Activated CD4-positive, alpha-beta memory T cell treated with anti-CD3 and anti-CD28 coated beads, Interleukin-2, amount 10 ng/mL, durations not matched to agents 7 days and 5 days (primary cell): ENCODE data around the gene SNRNP200. TPM values are rescaled to one million over a fixed set of nuclear protein-coding genes. Genes with fewer than 3 reads are reported as not detected.

ENCODE experiments used
- CTCF ChIA-PET: fragments of 350-600 bp; sonication (Branson Sonifier 250); formaldehyde crosslinking; loops from one replicate; lab custom pipeline; 2021; ENCODE audit warnings: antibody characterized with exemption, inconsistent platforms; lab: Charles Lee
- POLR2A ChIA-PET: fragments of 350-600 bp; sonication (Branson Sonifier 250); formaldehyde crosslinking; loops from one replicate; lab custom pipeline; 2021; ENCODE audit warnings: antibody characterized with exemption; lab: Charles Lee
- DNase-seq: peaks from one replicate; pipeline ENCODE4 v3.0.0-alpha.2; 2020
- H3K27ac Mint-ChIP-seq: one replicate; pipeline ENCODE4 v1.8.0; 2021; ENCODE audit warnings: mild to moderate bottlenecking, mixed read lengths
- H3K27me3 Mint-ChIP-seq: one replicate; pipeline ENCODE4 v1.8.0; 2021; ENCODE audit warnings: mixed read lengths
- H3K36me3 Mint-ChIP-seq: one replicate; pipeline ENCODE4 v1.8.0; 2021; ENCODE audit warnings: low read depth, mixed read lengths
- H3K4me1 Mint-ChIP-seq: one replicate; pipeline ENCODE4 v1.8.0; 2021; ENCODE audit warnings: mixed read lengths
- H3K4me3 Mint-ChIP-seq: one replicate; pipeline ENCODE4 v1.8.0; 2021; ENCODE audit warnings: mild to moderate bottlenecking, mixed read lengths
- H3K9me3 Mint-ChIP-seq: one replicate; pipeline ENCODE4 v1.8.0; 2021; ENCODE audit warnings: mixed read lengths
- total RNA-seq, 2 experiments: library from RNA; stranded (reverse); gene quantifications; one replicate each; pipeline ENCODE4 v1.2.3, GENCODE V29; 2021

SNRNP200 gene
- total RNA-seq, 2 experiments from 2014 or later: 149 to 156 TPM

GRCh38 chr2:96325041-96325883, 19.9 kb upstream of the SNRNP200 start, which contains the start of gene ITPRIPL1:
Gene ITPRIPL1 (plus strand): TSS chr2:96325317. CDS start chr2:96325840, 523 bp downstream.
- peak; percentile 43 for DNase-seq
- Mint-ChIP-seq H3K4me1 (peaks cover 68% of the 10 kb centered on the region), H3K9me3 (no peaks in the 10 kb centered on the region), H3K27ac (peak within 1 kb of the TSS; percentile 90), H3K4me3 (peak within 1 kb of the TSS; percentile 89), H3K36me3 (peaks cover 49% of the 10 kb centered on the region), H3K27me3 (no peaks in the 10 kb centered on the region)
- POLR2A ChIA-PET: interaction anchor here (0.6 to 11.7 kb wide), 10 partner anchors 9 to 213 kb away, joined by 3 to 422 read pairs (median 4); partner anchors contain the start of genes ARID5A, NCAPH, SNRNP200 and STARD7
- CTCF ChIA-PET: interaction anchor here (0.7 to 3.5 kb wide), 9 partner anchors 10 to 212 kb away, joined by 3 to 28 read pairs (median 3); partner anchors contain the start of gene NCAPH

- CTCF ChIA-PET: interaction anchor here (0.7 to 3.5 kb wide), 7 partner anchors 11 to 212 kb away, joined by 3 to 28 read pairs (median 4); partner anchors contain the start of gene NCAPH
- H3K4me3 Mint-ChIP-seq: peak overlapping the region; percentile 89
- no peaks in the 10 kb centered on the region for H3K9me3 Mint-ChIP-seq
- POLR2A ChIA-PET: interaction anchor here (0.8 to 11.7 kb wide), 7 partner anchors 8 to 213 kb away, joined by 3 to 422 read pairs (median 13); partner anchors contain the start of genes ARID5A, NCAPH, SNRNP200 and STARD7
- peaks cover 72% of the 10 kb centered on the region for H3K4me1 Mint-ChIP-seq
- peak overlapping the region; percentile 90 for H3K27ac Mint-ChIP-seq
- DNase-seq: peak; percentile 42
- peaks cover 49% of the 10 kb centered on the region for H3K36me3 Mint-ChIP-seq
- no peaks in the 10 kb centered on the region for H3K27me3 Mint-ChIP-seq
Measured at GRCh38 chr2:96324721-96325040, 19.3 kb upstream of the SNRNP200 start.

GRCh38 chr2:96323849-96324248, 18.5 kb upstream of the SNRNP200 start:
- CTCF ChIA-PET: interaction anchor here (1.0 to 3.5 kb wide), 6 partner anchors 12 to 213 kb away, joined by 3 to 28 read pairs (median 4); partner anchors contain the start of gene NCAPH
- no peaks in the 10 kb centered on the region for H3K9me3 Mint-ChIP-seq
- no peak for DNase-seq
- H3K27me3 Mint-ChIP-seq: no peaks in the 10 kb centered on the region
- H3K27ac Mint-ChIP-seq: peak overlapping the region; percentile 90
- H3K36me3 Mint-ChIP-seq: peaks cover 47% of the 10 kb centered on the region
- peaks cover 71% of the 10 kb centered on the region for H3K4me1 Mint-ChIP-seq
- POLR2A ChIA-PET: interaction anchor here (1.7 to 11.7 kb wide), 3 partner anchors 14 to 162 kb away, joined by 5 to 422 read pairs (median 244); partner anchors contain the start of genes NCAPH and SNRNP200
- H3K4me3 Mint-ChIP-seq: peak overlapping the region; percentile 89

- Mint-ChIP-seq H3K27ac (peak overlapping the region; percentile 84), H3K4me1 (peaks cover 70% of the 10 kb centered on the region), H3K4me3 (peak overlapping the region; percentile 80), H3K36me3 (peaks cover 32% of the 10 kb centered on the region), H3K9me3 (no peaks in the 10 kb centered on the region), H3K27me3 (no peaks in the 10 kb centered on the region)
- CTCF ChIA-PET: interaction anchor here (0.6 to 3.9 kb wide), 12 partner anchors 11 to 233 kb away, joined by 3 to 14 read pairs (median 3); partner anchors contain the start of genes NCAPH and SNRNP200
- POLR2A ChIA-PET: interaction anchor here (1.0 to 11.7 kb wide), 11 partner anchors 12 to 316 kb away, joined by 3 to 422 read pairs (median 13); partner anchors contain the start of genes ARID5A, CIAO1, NCAPH and SNRNP200
- peak; percentile 46 for DNase-seq
Measured at GRCh38 chr2:96320728-96321622, 15.6 kb upstream of the SNRNP200 start.

- Mint-ChIP-seq H3K27ac (peak overlapping the region; percentile 84), H3K9me3 (no peaks in the 10 kb centered on the region), H3K27me3 (no peaks in the 10 kb centered on the region), H3K4me3 (peak overlapping the region; percentile 80), H3K36me3 (peaks cover 32% of the 10 kb centered on the region), H3K4me1 (peaks cover 72% of the 10 kb centered on the region)
- CTCF ChIA-PET: interaction anchor here (0.8 to 3.9 kb wide), 12 partner anchors 10 to 548 kb away, joined by 3 to 14 read pairs (median 3); partner anchors contain the start of genes NCAPH and SNRNP200
- no peak for DNase-seq
- POLR2A ChIA-PET: interaction anchor here (1.0 to 11.7 kb wide), 10 partner anchors 12 to 317 kb away, joined by 3 to 422 read pairs (median 14); partner anchors contain the start of genes ARID5A, CIAO1, NCAPH and SNRNP200
Measured at GRCh38 chr2:96320326-96320725, 15.0 kb upstream of the SNRNP200 start.

- H3K27me3 Mint-ChIP-seq: no peaks in the 10 kb centered on the region
- ChIA-PET CTCF (interaction anchor here (0.9 to 3.9 kb wide), 6 partner anchors 12 to 549 kb away, joined by 3 to 14 read pairs (median 3); partner anchors contain the start of gene SNRNP200), POLR2A (interaction anchor here (1.5 to 11.7 kb wide), 4 partner anchors 11 to 176 kb away, joined by 3 to 422 read pairs (median 129); partner anchors contain the start of genes CIAO1, NCAPH, SNRNP200 and TMEM127)
- H3K4me1 Mint-ChIP-seq: peaks cover 74% of the 10 kb centered on the region
- peak overlapping the region; percentile 80 for H3K4me3 Mint-ChIP-seq
- DNase-seq: peak; percentile 40
- no peaks in the 10 kb centered on the region for H3K9me3 Mint-ChIP-seq
- H3K36me3 Mint-ChIP-seq: peaks cover 38% of the 10 kb centered on the region
- peak overlapping the region; percentile 84 for H3K27ac Mint-ChIP-seq
Measured at GRCh38 chr2:96319396-96319795, 14.1 kb upstream of the SNRNP200 start.

GRCh38 chr2:96318723-96319122, 13.4 kb upstream of the SNRNP200 start:
- DNase-seq: no peak
- Mint-ChIP-seq H3K4me1 (peaks cover 71% of the 10 kb centered on the region), H3K9me3 (no peaks in the 10 kb centered on the region), H3K27ac (peak overlapping the region; percentile 69), H3K4me3 (peak overlapping the region; percentile 58), H3K36me3 (peaks cover 38% of the 10 kb centered on the region), H3K27me3 (no peaks in the 10 kb centered on the region)
- CTCF ChIA-PET: interaction anchor here (0.7 to 3.9 kb wide), 4 partner anchors 10 to 442 kb away, joined by 3 to 14 read pairs (median 5); partner anchors contain the start of gene SNRNP200
- POLR2A ChIA-PET: interaction anchor here (10.4 to 11.7 kb wide), 2 partner anchors 10 to 20 kb away, joined by 244 to 422 read pairs; partner anchors contain the start of genes NCAPH and SNRNP200

GRCh38 chr2:96317584-96317997, 12.2 kb upstream of the SNRNP200 start:
- H3K36me3 Mint-ChIP-seq: peaks cover 42% of the 10 kb centered on the region
- H3K9me3 Mint-ChIP-seq: no peaks in the 10 kb centered on the region
- H3K4me1 Mint-ChIP-seq: peaks cover 67% of the 10 kb centered on the region
- peak overlapping the region; percentile 19 for H3K4me3 Mint-ChIP-seq
- no peaks in the 10 kb centered on the region for H3K27me3 Mint-ChIP-seq
- ChIA-PET CTCF (interaction anchor here (1.1 kb wide), 1 partner anchor 9 kb away, joined by 7 read pairs; no protein-coding TSS in a partner anchor), POLR2A (interaction anchor here (1.3 to 11.7 kb wide), 6 partner anchors 8 to 27 kb away, joined by 3 to 422 read pairs (median 20); partner anchors contain the start of genes ITPRIPL1, NCAPH and SNRNP200)
- H3K27ac Mint-ChIP-seq: peak overlapping the region; percentile 93
- no peak for DNase-seq

- ChIA-PET POLR2A (interaction anchor here (1.3 to 3.1 kb wide), 4 partner anchors 8 to 27 kb away, joined by 3 to 24 read pairs (median 12); partner anchors contain the start of genes ITPRIPL1 and NCAPH), CTCF (interaction anchor here (1.2 to 1.4 kb wide), 2 partner anchors 50 to 237 kb away, joined by 3 to 5 read pairs; no protein-coding TSS in a partner anchor)
- H3K4me1 Mint-ChIP-seq: peaks cover 68% of the 10 kb centered on the region
Measured at GRCh38 chr2:96316999-96317398, 11.7 kb upstream of the SNRNP200 start.

GRCh38 chr2:96315400-96316071, 10.2 kb upstream of the SNRNP200 start:
- Mint-ChIP-seq H3K4me1 (peaks cover 63% of the 10 kb centered on the region), H3K4me3 (peak overlapping the region; percentile 61), H3K9me3 (no peaks in the 10 kb centered on the region), H3K27me3 (no peaks in the 10 kb centered on the region), H3K27ac (peak overlapping the region; percentile 93), H3K36me3 (peaks cover 40% of the 10 kb centered on the region)
- POLR2A ChIA-PET: interaction anchor here (0.7 to 3.1 kb wide), 9 partner anchors 9 to 321 kb away, joined by 3 to 24 read pairs (median 8); partner anchors contain the start of genes ITPRIPL1, NCAPH, SNRNP200 and STARD7
- peak; percentile 61 for DNase-seq
- CTCF ChIA-PET: interaction anchor here (0.7 to 1.4 kb wide), 5 partner anchors 10 to 238 kb away, joined by 3 to 5 read pairs (median 3); no protein-coding TSS in a partner anchor

More at GRCh38 chr2:96316999-96317398, 11.7 kb upstream of the SNRNP200 start:
- H3K36me3 Mint-ChIP-seq: peaks cover 42% of the 10 kb centered on the region
- H3K27me3 Mint-ChIP-seq: no peaks in the 10 kb centered on the region
- H3K9me3 Mint-ChIP-seq: no peaks in the 10 kb centered on the region
- H3K27ac Mint-ChIP-seq: peak overlapping the region; percentile 93
- H3K4me3 Mint-ChIP-seq: no peak overlapping the region
- no peak for DNase-seq
